AG10803 (cell line): ENCODE data around the gene CKLF.

Experiments used
- DNase-seq: peaks from one replicate; pipeline ENCODE4 v3.0.0; 2010; ENCODE audit warnings: low read depth
- H3K4me3 ChIP-seq: 2 replicates; pipeline ENCODE4 v1.5.1; 2011; ENCODE audit warnings: mild to moderate bottlenecking, low read length, control low read depth
- TF ChIP-seq, protein P1 (sequence below): conservative IDR thresholded peaks from 2 replicates; pipeline ENCODE4 v1.5.1; 2011; ENCODE audit warnings: mild to moderate bottlenecking, low read length, control low read depth, inconsistent platforms

Gene CKLF

DNA sequence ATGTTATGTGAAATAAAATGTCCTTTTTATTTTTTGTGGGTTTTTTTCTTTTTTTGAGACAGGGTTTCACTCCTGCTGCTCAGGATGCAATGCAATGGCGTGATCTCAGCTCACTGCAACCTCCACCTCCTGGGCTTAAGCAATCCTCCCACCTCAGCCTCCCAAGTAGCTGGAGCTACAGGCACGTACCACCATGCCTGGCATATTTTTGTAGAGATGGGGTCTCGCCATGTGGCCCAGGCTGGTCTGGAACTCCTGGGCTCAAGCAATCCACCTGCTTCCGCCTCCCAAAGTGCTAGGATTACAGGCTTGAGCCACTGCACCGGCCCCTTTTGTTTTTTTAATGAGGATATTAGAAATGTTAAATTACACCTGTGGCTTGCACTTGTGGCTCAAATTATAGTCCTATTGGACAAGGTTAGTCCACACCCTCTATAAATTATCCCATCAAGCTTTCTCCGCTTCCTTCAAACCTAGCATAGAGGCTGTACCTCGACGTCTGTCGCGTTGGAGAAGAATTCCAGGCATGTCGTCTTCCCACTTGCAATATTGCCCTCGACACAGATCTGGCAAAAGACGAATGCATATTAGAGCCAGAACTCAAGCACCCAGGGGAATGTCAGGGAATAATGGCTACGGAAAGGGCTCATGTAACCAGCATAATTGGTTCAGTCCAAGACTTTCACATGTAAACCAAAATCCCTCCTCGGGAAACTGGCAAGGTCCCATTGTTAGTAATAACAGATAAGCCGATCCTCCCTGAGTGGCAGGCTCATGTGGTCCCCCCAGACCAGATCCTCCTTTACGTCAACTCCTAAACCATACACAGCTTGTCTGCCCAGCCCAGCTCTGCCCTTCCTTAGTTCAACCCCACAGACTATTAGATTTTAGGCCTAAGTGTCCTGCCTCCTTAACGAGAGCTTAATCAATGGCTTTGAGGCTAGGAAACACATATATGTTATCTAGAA is 10.7 kb upstream of the CKLF start:
- TF ChIP-seq, protein P1, sequence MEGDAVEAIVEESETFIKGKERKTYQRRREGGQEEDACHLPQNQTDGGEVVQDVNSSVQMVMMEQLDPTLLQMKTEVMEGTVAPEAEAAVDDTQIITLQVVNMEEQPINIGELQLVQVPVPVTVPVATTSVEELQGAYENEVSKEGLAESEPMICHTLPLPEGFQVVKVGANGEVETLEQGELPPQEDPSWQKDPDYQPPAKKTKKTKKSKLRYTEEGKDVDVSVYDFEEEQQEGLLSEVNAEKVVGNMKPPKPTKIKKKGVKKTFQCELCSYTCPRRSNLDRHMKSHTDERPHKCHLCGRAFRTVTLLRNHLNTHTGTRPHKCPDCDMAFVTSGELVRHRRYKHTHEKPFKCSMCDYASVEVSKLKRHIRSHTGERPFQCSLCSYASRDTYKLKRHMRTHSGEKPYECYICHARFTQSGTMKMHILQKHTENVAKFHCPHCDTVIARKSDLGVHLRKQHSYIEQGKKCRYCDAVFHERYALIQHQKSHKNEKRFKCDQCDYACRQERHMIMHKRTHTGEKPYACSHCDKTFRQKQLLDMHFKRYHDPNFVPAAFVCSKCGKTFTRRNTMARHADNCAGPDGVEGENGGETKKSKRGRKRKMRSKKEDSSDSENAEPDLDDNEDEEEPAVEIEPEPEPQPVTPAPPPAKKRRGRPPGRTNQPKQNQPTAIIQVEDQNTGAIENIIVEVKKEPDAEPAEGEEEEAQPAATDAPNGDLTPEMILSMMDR: no peak
- no peak overlapping the region for H3K4me3 ChIP-seq
- DNase-seq: no peak

DNA sequence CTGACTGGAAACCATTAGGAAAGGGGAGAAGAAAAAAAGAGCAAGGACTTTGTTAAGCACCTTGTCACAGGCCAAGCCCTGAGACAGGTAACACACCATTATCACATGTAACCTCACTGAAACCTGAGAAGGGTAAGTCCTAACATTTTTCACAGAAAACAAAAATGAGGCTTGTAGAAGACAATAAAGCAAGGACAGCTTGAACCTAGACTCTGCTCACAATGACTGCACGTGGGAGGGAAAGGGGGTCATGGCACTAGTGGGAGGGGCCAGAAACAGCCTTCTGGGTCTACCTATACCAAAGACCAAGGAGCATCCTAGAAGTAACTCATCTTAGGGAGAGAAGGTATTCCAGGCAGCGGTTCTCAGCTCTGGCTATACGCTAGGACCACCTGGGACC is 10.0 kb upstream of the CKLF start:
- DNase-seq: no peak
- no peak overlapping the region for H3K4me3 ChIP-seq
- TF ChIP-seq, protein P1: no peak

DNA sequence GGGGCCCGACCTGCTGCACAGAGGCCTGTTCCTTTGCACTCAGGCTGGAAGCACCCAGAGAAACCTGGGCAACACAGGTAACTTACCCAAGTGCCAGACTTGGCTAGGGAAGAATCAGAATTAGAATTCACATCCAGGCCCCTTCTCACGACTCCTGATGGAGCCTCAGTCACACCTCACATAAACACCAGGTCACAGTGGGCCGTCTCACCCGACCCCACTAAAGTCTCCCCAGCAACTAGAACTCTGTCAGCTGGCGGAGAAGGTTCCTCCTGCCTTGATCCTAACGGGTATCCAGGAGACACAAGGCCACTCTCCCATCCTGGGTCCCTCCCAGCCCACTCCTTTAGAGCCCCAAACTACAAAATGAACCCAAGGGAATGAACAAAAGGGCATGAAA is 8.8 kb upstream of the CKLF start:
- no peak for DNase-seq
- no peak overlapping the region for H3K4me3 ChIP-seq
- TF ChIP-seq, protein P1: no peak

GRCh38 chr16:66544016-66544757 is 8.2 kb upstream of the CKLF start:
- no peak overlapping the region for H3K4me3 ChIP-seq
- TF ChIP-seq, protein P1: no peak
- DNase-seq: no peak

- DNase-seq: no peak
- TF ChIP-seq, protein P1: no peak
These were observed 5.0 kb upstream of the CKLF start for GRCh38 chr16:66547101-66547989.

DNA sequence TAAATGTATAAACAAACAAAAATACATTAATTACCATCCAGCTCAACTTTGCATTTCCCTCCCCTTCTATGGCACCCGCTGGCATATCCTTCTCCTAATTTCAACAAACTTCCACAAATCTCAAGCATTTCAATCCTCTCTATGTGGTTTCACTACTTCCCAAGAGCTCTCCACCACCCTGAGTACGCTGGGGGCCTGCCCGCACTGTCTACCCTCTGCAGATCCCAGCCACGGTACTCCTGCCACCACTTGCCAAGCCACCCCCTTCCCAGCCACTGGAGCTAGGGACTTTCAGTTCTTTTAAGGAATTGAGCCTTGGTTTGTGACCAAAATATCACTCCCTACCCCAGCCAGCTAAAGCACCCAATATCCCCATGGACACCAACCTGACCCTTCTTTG is 4.3 kb upstream of the CKLF start:
- TF ChIP-seq, protein P1: no peak
- H3K4me3 ChIP-seq: no peak overlapping the region
- DNase-seq: no peak

More at GRCh38 chr16:66547101-66547989, 5.0 kb upstream of the CKLF start:
- no peak overlapping the region for H3K4me3 ChIP-seq
